C4-2B (cell line): ENCODE data around the gene BTN1A1.

Source experiments
- ZFX ChIP-seq: fragments of 450-650 bp; IDR thresholded peaks from 2 replicates; pipeline ENCODE4 v1.6.1; 2017
- TF ChIP-seq, protein P1 (sequence below): fragments of 450-650 bp; conservative IDR thresholded peaks from 2 replicates; pipeline ENCODE4 v1.5.1; 2017; ENCODE audit warnings: mild to moderate bottlenecking

DNA sequence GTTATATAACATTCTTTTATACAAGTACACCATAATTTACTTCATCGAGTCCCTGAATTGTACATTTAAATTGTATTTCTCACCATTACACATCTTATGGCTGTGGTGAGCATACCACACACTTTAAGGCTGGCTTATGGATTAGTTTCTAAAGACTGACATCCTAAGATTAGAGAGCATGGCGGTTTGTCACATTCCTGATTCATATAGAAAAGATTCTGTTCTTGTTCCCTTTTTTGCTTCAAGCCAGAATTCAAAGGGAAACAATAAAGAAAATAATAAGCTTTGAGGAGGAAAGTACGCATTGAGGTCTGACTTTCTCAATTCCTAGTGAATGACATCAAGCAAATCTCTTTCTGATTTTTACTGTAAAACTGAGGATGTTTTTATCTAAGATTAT is 2.5 kb downstream of the BTN1A1 start:
- TF ChIP-seq, protein P1, sequence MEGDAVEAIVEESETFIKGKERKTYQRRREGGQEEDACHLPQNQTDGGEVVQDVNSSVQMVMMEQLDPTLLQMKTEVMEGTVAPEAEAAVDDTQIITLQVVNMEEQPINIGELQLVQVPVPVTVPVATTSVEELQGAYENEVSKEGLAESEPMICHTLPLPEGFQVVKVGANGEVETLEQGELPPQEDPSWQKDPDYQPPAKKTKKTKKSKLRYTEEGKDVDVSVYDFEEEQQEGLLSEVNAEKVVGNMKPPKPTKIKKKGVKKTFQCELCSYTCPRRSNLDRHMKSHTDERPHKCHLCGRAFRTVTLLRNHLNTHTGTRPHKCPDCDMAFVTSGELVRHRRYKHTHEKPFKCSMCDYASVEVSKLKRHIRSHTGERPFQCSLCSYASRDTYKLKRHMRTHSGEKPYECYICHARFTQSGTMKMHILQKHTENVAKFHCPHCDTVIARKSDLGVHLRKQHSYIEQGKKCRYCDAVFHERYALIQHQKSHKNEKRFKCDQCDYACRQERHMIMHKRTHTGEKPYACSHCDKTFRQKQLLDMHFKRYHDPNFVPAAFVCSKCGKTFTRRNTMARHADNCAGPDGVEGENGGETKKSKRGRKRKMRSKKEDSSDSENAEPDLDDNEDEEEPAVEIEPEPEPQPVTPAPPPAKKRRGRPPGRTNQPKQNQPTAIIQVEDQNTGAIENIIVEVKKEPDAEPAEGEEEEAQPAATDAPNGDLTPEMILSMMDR, result no peak
- no peak for TF ChIP-seq ZFX
